Measurements from ENCODE around the gene SBSN. TPM values are rescaled to one million over a fixed set of nuclear protein-coding genes. Genes with fewer than 3 reads are reported as not detected.

SBSN gene
- total and polyA plus RNA-seq, 3 experiments from 2014 or later: not detected

DNA sequence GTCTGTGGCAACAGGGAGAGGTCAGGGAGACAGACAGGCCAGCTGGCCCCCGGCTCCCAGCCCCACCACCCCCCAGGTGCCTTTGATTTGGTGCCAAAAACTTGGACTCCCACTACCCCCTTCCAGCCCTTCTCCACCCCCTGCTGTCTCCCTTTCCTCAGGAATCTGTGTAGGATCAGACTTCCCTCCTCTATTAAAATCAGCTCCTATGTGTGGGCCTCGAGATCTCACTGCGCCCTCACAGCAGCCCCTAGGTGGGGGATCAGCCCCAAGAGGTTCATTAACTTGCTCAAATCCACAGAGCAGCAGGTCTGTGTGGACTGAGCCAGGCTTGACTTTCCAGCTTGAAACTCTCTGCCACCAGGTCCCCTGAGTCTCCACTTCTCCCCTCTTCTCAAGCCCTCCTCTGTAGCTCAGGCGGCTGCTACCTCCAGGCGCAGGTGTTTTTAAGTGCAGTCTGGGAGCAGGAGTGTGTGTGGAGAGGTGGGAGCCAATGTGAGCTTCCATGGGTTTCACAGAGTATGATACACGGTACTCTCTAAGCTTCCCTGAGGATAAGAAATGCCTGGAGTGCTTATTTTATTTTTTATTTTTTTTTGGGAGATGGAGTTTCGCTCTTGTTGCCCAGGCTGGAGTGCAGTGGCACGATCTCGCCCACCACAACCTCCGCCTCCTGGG is 6.8 kb upstream of the SBSN start:
- POLR2A ChIA-PET: no interaction called here
- Mint-ChIP-seq H3K27ac (peak overlapping the region in 1 of 8 donors; percentile 56), H3K4me1 (peaks cover 9 to 14% (median 13%) of the 10 kb centered on the region in 3 donors), H3K36me3 (peaks cover 0 to 4% (median 0%) of the 10 kb centered on the region in 3 donors), H3K9me3 (peaks cover 0 to 2% (median 0%) of the 10 kb centered on the region in 5 donors), H3K4me3 (no peak overlapping the region), H3K27me3 (peaks cover 19 to 26% of the 10 kb centered on the region in 2 donors)
- H3K27me3 ChIP-seq (ENCODE audit: insufficient read depth, low read length, poor library complexity, severe bottlenecking): no peaks in the 10 kb centered on the region
- H3K27ac ChIP-seq (ENCODE audit: low read depth, low read length): no peak overlapping the region
- H3K4me1 ChIP-seq (ENCODE audit: insufficient read depth, low read length): peaks cover 6% of the 10 kb centered on the region
- no peaks in the 10 kb centered on the region for H3K36me3 ChIP-seq (ENCODE audit: insufficient read depth, low read length)
- H3K9me3 ChIP-seq (ENCODE audit: low read length): no peaks in the 10 kb centered on the region
- no peak overlapping the region for H3K4me3 ChIP-seq (ENCODE audit: low read length)
- no peak for DNase-seq
- CTCF ChIA-PET: interaction anchor here (0.8 to 1.3 kb wide), 3 partner anchors 13 to 25 kb away, joined by 3 read pairs; no protein-coding TSS in a partner anchor

DNA sequence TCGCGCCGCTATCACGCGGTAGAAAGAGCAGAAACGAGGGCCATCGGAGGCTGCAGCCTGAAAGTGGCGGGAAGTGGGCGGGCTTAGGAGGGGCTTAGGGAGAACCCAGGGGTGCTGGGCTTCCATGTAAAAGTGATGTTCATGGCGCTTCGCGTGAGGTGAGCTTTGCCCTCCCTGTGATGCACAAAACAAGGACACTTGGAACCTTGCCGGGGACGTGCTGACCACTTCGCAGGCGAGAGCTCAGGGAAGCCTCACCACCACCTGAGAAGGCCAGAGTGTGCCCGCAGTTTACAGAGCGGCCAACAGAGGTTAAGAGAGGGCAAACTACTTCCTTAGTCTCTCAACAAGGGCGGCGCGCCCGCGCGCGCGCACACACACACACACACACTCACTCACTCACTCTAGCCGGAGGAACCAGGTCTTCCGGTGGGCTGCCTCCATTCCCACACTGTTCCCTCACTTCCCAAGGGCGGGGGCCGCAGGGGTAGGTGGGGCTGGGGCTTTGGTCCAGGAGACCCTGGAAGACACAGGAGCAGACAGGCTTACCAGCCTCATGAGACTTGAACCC is 5.8 kb upstream of the SBSN start:
- H3K36me3 Mint-ChIP-seq: peaks cover 0 to 4% (median 0%) of the 10 kb centered on the region in 3 donors
- CTCF ChIA-PET: no interaction called here
- peak overlapping the region in 5 of 8 donors; percentile 31 to 86 (median 60) for H3K27ac Mint-ChIP-seq
- peak in 2 of 5 donors; percentile 34 to 61 for DNase-seq
- peaks cover 0 to 2% (median 0%) of the 10 kb centered on the region in 5 donors for H3K9me3 Mint-ChIP-seq
- Histone ChIP-seq H3K36me3 (ENCODE audit: insufficient read depth, low read length) (no peaks in the 10 kb centered on the region), H3K27me3 (ENCODE audit: insufficient read depth, low read length, poor library complexity, severe bottlenecking) (no peaks in the 10 kb centered on the region), H3K9me3 (ENCODE audit: low read length) (no peaks in the 10 kb centered on the region), H3K27ac (ENCODE audit: low read depth, low read length) (no peak overlapping the region), H3K4me1 (ENCODE audit: insufficient read depth, low read length) (peaks cover 6% of the 10 kb centered on the region), H3K4me3 (ENCODE audit: low read length) (peak overlapping the region; percentile 49)
- peaks cover 25 to 34% of the 10 kb centered on the region in 2 donors for H3K27me3 Mint-ChIP-seq
- H3K4me3 Mint-ChIP-seq: peak overlapping the region; percentile 18 to 79 (median 75)
- POLR2A ChIA-PET: no interaction called here
- H3K4me1 Mint-ChIP-seq: peaks cover 9 to 14% (median 13%) of the 10 kb centered on the region in 3 donors

DNA sequence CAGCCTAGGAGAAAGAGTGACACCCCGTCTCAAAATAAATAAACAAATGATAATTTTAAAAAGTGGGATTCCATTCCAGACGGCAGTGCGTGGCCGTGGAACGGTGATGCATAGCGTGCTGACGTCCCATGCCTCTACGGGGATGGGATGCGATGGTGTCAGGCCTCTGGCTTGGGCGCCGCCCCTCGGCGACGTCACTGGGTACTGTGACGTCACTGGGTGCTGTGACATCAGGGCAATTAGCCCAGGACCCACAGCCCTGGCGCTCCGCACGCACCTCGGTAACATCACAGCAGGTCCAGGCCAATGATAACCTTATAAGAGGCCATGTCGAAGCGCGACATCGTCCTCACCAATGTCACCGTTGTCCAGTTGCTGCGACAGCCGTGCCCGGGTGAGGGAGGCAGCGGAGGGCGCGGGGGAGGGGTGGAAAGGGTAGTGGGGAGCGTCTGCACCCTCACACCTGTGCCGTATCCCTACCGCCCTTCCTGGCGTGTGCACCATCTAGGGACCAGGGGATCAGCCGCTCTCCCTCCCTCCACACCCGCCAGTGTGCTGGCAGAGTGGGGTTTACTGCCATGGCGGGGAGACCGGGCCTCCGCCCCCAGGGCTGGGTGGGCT is 5.2 kb upstream of the SBSN start, which contains the start of gene GAPDHS:
Gene GAPDHS, plus strand, starts transcription at position 256 of the 621 bp plus-strand sequence. Its CDS starts 72 bp downstream, at position 328.
- Histone ChIP-seq H3K36me3 (ENCODE audit: insufficient read depth, low read length) (no peaks in the 10 kb centered on the region), H3K9me3 (ENCODE audit: low read length) (no peaks in the 10 kb centered on the region), H3K27ac (ENCODE audit: low read depth, low read length) (no peak within 1 kb of the TSS), H3K4me3 (ENCODE audit: low read length) (peak within 1 kb of the TSS; percentile 49), H3K4me1 (ENCODE audit: insufficient read depth, low read length) (peaks cover 6% of the 10 kb centered on the region), H3K27me3 (ENCODE audit: insufficient read depth, low read length, poor library complexity, severe bottlenecking) (no peaks in the 10 kb centered on the region)
- peaks cover 0 to 4% (median 0%) of the 10 kb centered on the region in 3 donors for H3K36me3 Mint-ChIP-seq
- peaks cover 9 to 14% (median 13%) of the 10 kb centered on the region in 3 donors for H3K4me1 Mint-ChIP-seq
- peaks cover 29 to 40% of the 10 kb centered on the region in 2 donors for H3K27me3 Mint-ChIP-seq
- peaks cover 0 to 2% (median 0%) of the 10 kb centered on the region in 5 donors for H3K9me3 Mint-ChIP-seq
- H3K27ac Mint-ChIP-seq: peak within 1 kb of the TSS in 5 of 8 donors; percentile 31 to 86 (median 60)
- no peak for DNase-seq
- ChIA-PET CTCF (no interaction called here), POLR2A (no interaction called here)
- peak within 1 kb of the TSS; percentile 18 to 79 (median 75) for H3K4me3 Mint-ChIP-seq

DNA sequence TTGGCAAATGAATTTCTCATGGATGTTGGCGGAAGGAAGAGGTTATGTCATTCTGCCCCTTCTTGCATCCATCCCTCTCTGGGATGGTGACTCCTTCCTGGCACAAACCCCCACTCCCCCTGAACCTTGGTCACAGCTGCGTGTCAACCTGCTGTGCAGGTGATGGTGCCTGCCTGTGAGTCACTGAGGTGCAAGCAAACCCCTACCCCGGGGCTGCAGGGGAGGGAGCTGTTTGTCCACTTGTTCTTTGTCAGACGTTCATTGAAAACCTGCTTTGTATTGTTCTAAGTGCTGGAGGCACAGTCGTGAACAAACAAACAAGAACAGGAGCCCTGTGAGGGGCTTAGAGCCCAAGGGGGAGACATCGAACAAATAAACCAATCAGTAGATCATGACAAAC is 3.2 kb upstream of the SBSN start:
- Mint-ChIP-seq H3K27me3 (peaks cover 37 to 57% of the 10 kb centered on the region in 2 donors), H3K4me3 (no peak overlapping the region), H3K9me3 (peaks cover 0 to 2% (median 0%) of the 10 kb centered on the region in 5 donors), H3K4me1 (peaks cover 9 to 14% (median 13%) of the 10 kb centered on the region in 3 donors), H3K36me3 (peaks cover 0 to 4% (median 0%) of the 10 kb centered on the region in 3 donors), H3K27ac (no peak overlapping the region)
- CTCF ChIA-PET: interaction anchor here (1.7 kb wide), 1 partner anchor 21 kb away, joined by 5 read pairs; no protein-coding TSS in a partner anchor
- Histone ChIP-seq H3K27me3 (ENCODE audit: insufficient read depth, low read length, poor library complexity, severe bottlenecking) (no peaks in the 10 kb centered on the region), H3K4me3 (ENCODE audit: low read length) (no peak overlapping the region), H3K27ac (ENCODE audit: low read depth, low read length) (no peak overlapping the region), H3K36me3 (ENCODE audit: insufficient read depth, low read length) (no peaks in the 10 kb centered on the region), H3K4me1 (ENCODE audit: insufficient read depth, low read length) (peaks cover 6% of the 10 kb centered on the region), H3K9me3 (ENCODE audit: low read length) (no peaks in the 10 kb centered on the region)
- POLR2A ChIA-PET: no interaction called here
- DNase-seq: no peak

DNA sequence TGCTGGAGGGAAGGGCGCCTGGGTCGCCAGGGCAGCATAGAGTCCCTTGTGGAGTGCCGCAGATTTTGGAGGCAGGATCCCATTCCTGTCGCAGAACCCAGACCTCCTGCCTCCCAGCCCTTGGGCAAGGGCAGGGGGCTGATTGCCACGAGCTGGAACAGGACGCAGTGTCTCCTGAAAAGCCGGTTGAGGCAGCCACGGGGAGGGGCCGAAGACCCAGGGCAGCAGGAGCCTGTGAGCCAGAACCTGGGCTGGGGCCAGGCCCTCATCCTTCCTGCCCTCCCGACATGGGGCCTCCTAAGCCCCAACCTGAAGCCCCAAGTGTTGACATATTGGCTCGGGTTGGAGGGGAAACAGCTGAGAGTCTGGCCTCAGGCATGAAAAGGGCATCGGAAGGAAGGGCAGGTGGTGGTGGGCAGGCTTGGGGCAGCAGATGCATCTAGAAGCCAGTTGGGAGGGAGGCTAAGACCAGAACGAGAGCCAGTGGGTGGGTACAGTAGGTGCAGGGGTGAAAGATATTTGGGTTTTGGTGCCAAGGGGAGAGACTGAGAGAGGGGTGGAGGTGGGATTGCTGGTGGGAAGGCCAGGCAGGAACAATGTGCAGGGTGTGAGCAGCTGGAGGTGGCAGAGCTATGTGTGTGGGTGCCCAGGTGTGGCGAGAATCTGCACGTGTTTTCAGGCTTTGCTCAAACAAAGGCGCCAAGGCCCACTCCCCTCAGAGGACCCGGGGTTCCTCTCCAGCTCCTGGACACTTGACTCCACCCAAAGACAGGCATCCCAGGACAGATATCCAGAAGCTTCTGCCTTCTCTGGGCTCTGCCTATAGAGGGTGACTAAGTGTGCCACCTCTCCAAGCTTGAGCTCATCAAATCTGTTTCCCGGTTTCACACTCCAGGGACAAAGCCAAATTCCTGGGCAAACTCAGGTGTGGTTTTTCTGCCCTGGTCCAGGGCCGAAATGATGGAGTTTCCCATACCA is 1.4 kb upstream of the SBSN start:
- H3K27me3 ChIP-seq (ENCODE audit: insufficient read depth, low read length, poor library complexity, severe bottlenecking): no peaks in the 10 kb centered on the region
- DNase-seq: no peak
- peaks cover 0 to 4% (median 0%) of the 10 kb centered on the region in 3 donors for H3K36me3 Mint-ChIP-seq
- H3K27ac Mint-ChIP-seq: no peak overlapping the region
- H3K4me3 Mint-ChIP-seq: no peak overlapping the region
- peaks cover 6% of the 10 kb centered on the region for H3K4me1 ChIP-seq (ENCODE audit: insufficient read depth, low read length)
- peaks cover 0 to 2% (median 0%) of the 10 kb centered on the region in 5 donors for H3K9me3 Mint-ChIP-seq
- H3K4me1 Mint-ChIP-seq: peaks cover 9 to 13% (median 12%) of the 10 kb centered on the region in 3 donors
- H3K27ac ChIP-seq (ENCODE audit: low read depth, low read length): no peak overlapping the region
- ChIA-PET CTCF (interaction anchor here (1.6 kb wide), 1 partner anchor 34 kb away, joined by 3 read pairs; no protein-coding TSS in a partner anchor), POLR2A (no interaction called here)
- H3K36me3 ChIP-seq (ENCODE audit: insufficient read depth, low read length): no peaks in the 10 kb centered on the region
- no peaks in the 10 kb centered on the region for H3K9me3 ChIP-seq (ENCODE audit: low read length)
- H3K4me3 ChIP-seq (ENCODE audit: low read length): no peak overlapping the region
- peaks cover 36 to 65% of the 10 kb centered on the region in 2 donors for H3K27me3 Mint-ChIP-seq

DNA sequence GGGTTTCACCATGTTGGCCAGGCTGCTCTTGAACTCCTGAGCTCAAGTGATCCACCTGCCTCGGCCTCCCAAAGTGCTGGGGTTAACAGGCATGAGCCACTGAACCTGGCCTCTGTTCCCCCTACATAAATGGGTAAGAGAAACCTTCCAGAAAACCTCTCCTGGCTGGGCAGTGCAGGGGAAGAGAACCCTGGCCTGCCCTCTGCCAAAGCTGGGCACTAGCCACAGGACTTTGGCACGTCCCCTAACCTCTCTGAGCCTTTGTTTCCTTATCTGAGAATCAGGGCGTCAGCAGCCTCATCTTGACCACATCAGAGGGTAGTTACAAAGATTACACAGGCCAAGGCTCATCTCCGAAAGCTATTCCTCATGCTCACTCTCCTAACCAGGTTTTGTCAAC is 2.2 kb downstream of the SBSN start:
- H3K9me3 Mint-ChIP-seq: no peaks in the 10 kb centered on the region
- ChIA-PET POLR2A (no interaction called here), CTCF (no interaction called here)
- H3K4me1 Mint-ChIP-seq: no peaks in the 10 kb centered on the region
- Histone ChIP-seq H3K9me3 (ENCODE audit: low read length) (no peaks in the 10 kb centered on the region), H3K36me3 (ENCODE audit: insufficient read depth, low read length) (no peaks in the 10 kb centered on the region), H3K4me1 (ENCODE audit: insufficient read depth, low read length) (no peaks in the 10 kb centered on the region), H3K27ac (ENCODE audit: low read depth, low read length) (no peak overlapping the region), H3K4me3 (ENCODE audit: low read length) (no peak overlapping the region), H3K27me3 (ENCODE audit: insufficient read depth, low read length, poor library complexity, severe bottlenecking) (no peaks in the 10 kb centered on the region)
- H3K4me3 Mint-ChIP-seq: no peak overlapping the region
- DNase-seq: no peak
- peaks cover 23 to 48% of the 10 kb centered on the region in 2 donors for H3K27me3 Mint-ChIP-seq
- H3K36me3 Mint-ChIP-seq: no peaks in the 10 kb centered on the region
- no peak overlapping the region for H3K27ac Mint-ChIP-seq

DNA sequence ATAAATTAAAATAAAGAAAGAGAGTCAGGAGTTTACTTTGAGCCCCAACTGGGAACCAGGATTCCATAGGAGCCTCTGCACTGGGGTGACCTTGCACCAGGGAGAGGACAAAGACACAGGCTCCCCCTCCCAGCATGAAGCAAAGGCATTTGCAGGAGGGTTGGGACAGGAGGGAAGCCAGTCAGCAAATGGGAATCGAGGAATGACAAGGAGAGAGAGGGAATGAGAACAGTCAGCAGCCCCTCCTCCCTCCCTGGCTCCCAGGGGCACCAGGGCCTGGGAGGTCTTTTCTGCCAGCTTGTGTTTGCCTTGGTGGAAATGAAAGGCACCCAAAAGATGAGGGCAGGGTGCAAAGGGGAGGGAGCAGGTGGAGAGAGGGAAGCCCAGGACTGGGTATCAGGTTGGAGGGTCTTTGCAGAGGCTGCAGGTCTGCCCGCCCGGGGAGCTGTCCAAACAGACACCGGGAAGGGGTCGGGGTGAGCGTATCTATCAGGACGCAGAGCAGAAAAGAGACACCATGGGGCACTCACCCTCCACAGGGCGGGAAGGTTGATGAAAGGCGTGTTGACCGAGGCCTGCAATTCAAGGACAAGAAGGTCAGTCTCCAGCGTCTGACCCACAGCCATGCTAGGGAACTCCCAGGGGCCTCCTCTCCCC is 3.8 kb downstream of the SBSN start:
- no peaks in the 10 kb centered on the region for H3K9me3 Mint-ChIP-seq
- H3K27ac Mint-ChIP-seq: no peak overlapping the region
- H3K4me3 Mint-ChIP-seq: no peak overlapping the region
- Histone ChIP-seq H3K9me3 (ENCODE audit: low read length) (no peaks in the 10 kb centered on the region), H3K36me3 (ENCODE audit: insufficient read depth, low read length) (no peaks in the 10 kb centered on the region), H3K27me3 (ENCODE audit: insufficient read depth, low read length, poor library complexity, severe bottlenecking) (no peaks in the 10 kb centered on the region), H3K4me3 (ENCODE audit: low read length) (no peak overlapping the region), H3K27ac (ENCODE audit: low read depth, low read length) (no peak overlapping the region), H3K4me1 (ENCODE audit: insufficient read depth, low read length) (no peaks in the 10 kb centered on the region)
- H3K36me3 Mint-ChIP-seq: no peaks in the 10 kb centered on the region
- no peak for DNase-seq
- CTCF ChIA-PET: no interaction called here
- peaks cover 17 to 48% of the 10 kb centered on the region in 2 donors for H3K27me3 Mint-ChIP-seq
- no peaks in the 10 kb centered on the region for H3K4me1 Mint-ChIP-seq
- POLR2A ChIA-PET: no interaction called here

Measured in CD8-positive, alpha-beta memory T cell (primary cell).